Subcutaneous abdominal adipose tissue (tissue), 5 donors: ENCODE measurements around the gene SH3BP5.

Experiments
- H3K27ac ChIP-seq: one replicate; pipeline ENCODE4 v1.7.0; 2013; ENCODE audit warnings: low read depth, mild to moderate bottlenecking, inconsistent platforms, low read length, moderate library complexity
- H3K27me3 ChIP-seq, 5 donors: one replicate each; pipeline ENCODE4 v1.7.0; 2013; ENCODE audit warnings: low read length in 5 of 5, inconsistent platforms in 1 of 5; ENCODE audit not compliant: control insufficient read depth in 5 of 5, insufficient read depth in 4 of 5
- H3K36me3 ChIP-seq, 5 donors: one replicate each; pipeline ENCODE4 v1.7.0; 2013; ENCODE audit warnings: low read length in 5 of 5; ENCODE audit not compliant: control insufficient read depth in 5 of 5, insufficient read depth in 5 of 5
- H3K4me1 ChIP-seq, 5 donors: one replicate each; pipeline ENCODE4 v1.7.0; 2013; ENCODE audit warnings: low read length in 5 of 5, mild to moderate bottlenecking in 3 of 5, moderate library complexity in 1 of 5; ENCODE audit not compliant: control insufficient read depth in 5 of 5, insufficient read depth in 5 of 5
- H3K4me3 ChIP-seq, 5 donors: one replicate each; pipeline ENCODE4 v1.7.0; 2013; ENCODE audit warnings: low read length in 5 of 5, low read depth in 1 of 5
- H3K9ac ChIP-seq, 5 donors: one replicate each; pipeline ENCODE4 v1.7.0; 2013; ENCODE audit warnings: low read length in 5 of 5, mild to moderate bottlenecking in 4 of 5, moderate library complexity in 3 of 5
- H3K9me3 ChIP-seq, 5 donors: one replicate each; pipeline ENCODE4 v1.7.0; 2013; ENCODE audit warnings: low read length in 5 of 5; ENCODE audit not compliant: control insufficient read depth in 5 of 5
- donor health status: healthy.
- donor health status: healthy.
- donor health status: healthy.
- donor health status: healthy.
- donor health status: healthy.

The SH3BP5 gene

GRCh38 chr3:15261274-15261673 is 71.1 kb downstream of the SH3BP5 start:
- H3K9me3 ChIP-seq = no peaks in the 10 kb centered on the region
- peak overlapping the region; percentile 22 for H3K27ac ChIP-seq
- no peak overlapping the region for H3K9ac ChIP-seq
- H3K36me3 ChIP-seq = peaks cover 16 to 66% (median 64%) of the 10 kb centered on the region in 5 donors
- no peaks in the 10 kb centered on the region for H3K27me3 ChIP-seq
- no peak overlapping the region for H3K4me3 ChIP-seq
- H3K4me1 ChIP-seq = peaks cover 3 to 43% (median 33%) of the 10 kb centered on the region in 5 donors

- Histone ChIP-seq H3K27ac (peak overlapping the region; percentile 20), H3K36me3 (peaks cover 18 to 67% (median 66%) of the 10 kb centered on the region in 5 donors), H3K9ac (no peak overlapping the region), H3K9me3 (no peaks in the 10 kb centered on the region), H3K4me3 (no peak overlapping the region), H3K4me1 (peaks cover 3 to 43% (median 31%) of the 10 kb centered on the region in 5 donors), H3K27me3 (no peaks in the 10 kb centered on the region)
Measured at GRCh38 chr3:15260531-15260930, 71.9 kb downstream of the SH3BP5 start.

- Histone ChIP-seq H3K9ac (no peak overlapping the region), H3K36me3 (peaks cover 23 to 84% (median 76%) of the 10 kb centered on the region in 5 donors), H3K4me3 (no peak overlapping the region), H3K9me3 (no peaks in the 10 kb centered on the region), H3K4me1 (peaks cover 0 to 37% (median 15%) of the 10 kb centered on the region in 5 donors), H3K27ac (no peak overlapping the region), H3K27me3 (no peaks in the 10 kb centered on the region)
Measured at GRCh38 chr3:15258720-15259119, 73.7 kb downstream of the SH3BP5 start.

GRCh38 chr3:15256861-15257341 is 75.5 kb downstream of the SH3BP5 start:
- peak overlapping the region; percentile 33 for H3K27ac ChIP-seq
- peaks cover 0 to 27% (median 7%) of the 10 kb centered on the region in 5 donors for H3K4me1 ChIP-seq
- H3K9me3 ChIP-seq = no peaks in the 10 kb centered on the region
- peak overlapping the region in 1 of 5 donors; percentile 2 for H3K9ac ChIP-seq
- H3K4me3 ChIP-seq = no peak overlapping the region
- peaks cover 38 to 91% (median 86%) of the 10 kb centered on the region in 5 donors for H3K36me3 ChIP-seq
- no peaks in the 10 kb centered on the region for H3K27me3 ChIP-seq

GRCh38 chr3:15255215-15255614 is 77.2 kb downstream of the SH3BP5 start:
- H3K27ac ChIP-seq = peak overlapping the region; percentile 25

GRCh38 chr3:15253023-15253697 is 79.2 kb downstream of the SH3BP5 start:
- H3K27me3 ChIP-seq = no peaks in the 10 kb centered on the region
- H3K9me3 ChIP-seq = no peaks in the 10 kb centered on the region
- H3K4me1 ChIP-seq = peaks cover 0 to 18% (median 3%) of the 10 kb centered on the region in 5 donors
- H3K27ac ChIP-seq = peak overlapping the region; percentile 54
- no peak overlapping the region for H3K9ac ChIP-seq
- H3K36me3 ChIP-seq = peaks cover 55 to 87% (median 66%) of the 10 kb centered on the region in 5 donors
- H3K4me3 ChIP-seq = no peak overlapping the region

More at GRCh38 chr3:15255215-15255614, 77.2 kb downstream of the SH3BP5 start:
- no peaks in the 10 kb centered on the region for H3K9me3 ChIP-seq
- H3K9ac ChIP-seq = peak overlapping the region in 1 of 5 donors; percentile 11
- H3K27me3 ChIP-seq = no peaks in the 10 kb centered on the region
- H3K4me3 ChIP-seq = no peak overlapping the region
- H3K4me1 ChIP-seq = peaks cover 0 to 18% (median 3%) of the 10 kb centered on the region in 5 donors
- peaks cover 52 to 91% (median 80%) of the 10 kb centered on the region in 5 donors for H3K36me3 ChIP-seq

- no peaks in the 10 kb centered on the region for H3K27me3 ChIP-seq
- H3K9ac ChIP-seq = no peak overlapping the region
- no peaks in the 10 kb centered on the region for H3K9me3 ChIP-seq
- no peak overlapping the region for H3K27ac ChIP-seq
- H3K4me3 ChIP-seq = no peak overlapping the region
- no peaks in the 10 kb centered on the region for H3K4me1 ChIP-seq
- H3K36me3 ChIP-seq = peaks cover 43 to 86% (median 65%) of the 10 kb centered on the region in 5 donors
Measured at GRCh38 chr3:15246186-15246585, 86.2 kb downstream of the SH3BP5 start.

GRCh38 chr3:15243822-15244482 is 88.4 kb downstream of the SH3BP5 start:
- Histone ChIP-seq H3K4me3 (no peak overlapping the region), H3K36me3 (peaks cover 46 to 85% (median 77%) of the 10 kb centered on the region in 5 donors), H3K27me3 (no peaks in the 10 kb centered on the region), H3K9me3 (no peaks in the 10 kb centered on the region), H3K27ac (no peak overlapping the region), H3K4me1 (no peaks in the 10 kb centered on the region), H3K9ac (peak overlapping the region in 1 of 5 donors; percentile 9)

- no peak overlapping the region for H3K4me3 ChIP-seq
- H3K27me3 ChIP-seq = no peaks in the 10 kb centered on the region
- no peaks in the 10 kb centered on the region for H3K4me1 ChIP-seq
- peaks cover 45 to 76% (median 60%) of the 10 kb centered on the region in 5 donors for H3K36me3 ChIP-seq
- no peaks in the 10 kb centered on the region for H3K9me3 ChIP-seq
- no peak overlapping the region for H3K27ac ChIP-seq
- H3K9ac ChIP-seq = no peak overlapping the region
Measured at GRCh38 chr3:15241341-15241740, 91.0 kb downstream of the SH3BP5 start.

- Histone ChIP-seq H3K27ac (no peak overlapping the region), H3K9me3 (no peaks in the 10 kb centered on the region), H3K4me3 (no peak overlapping the region), H3K9ac (no peak overlapping the region), H3K4me1 (no peaks in the 10 kb centered on the region), H3K36me3 (peaks cover 43 to 59% (median 59%) of the 10 kb centered on the region in 5 donors), H3K27me3 (no peaks in the 10 kb centered on the region)
Measured at GRCh38 chr3:15229262-15229661, 103.1 kb downstream of the SH3BP5 start.
